Spinal cord (tissue), 10 donors: ENCODE results near the gene SASH1. TPM values are rescaled to one million over a fixed set of nuclear protein-coding genes. Genes with fewer than 3 reads are reported as not detected.
"Not testable (repeated sequence)": the region's sequence is repeated elsewhere in the genome, so short reads cannot be mapped to it uniquely, and the experiment has no call there.

ENCODE experiments used
- DNase-seq, 6 donors: peaks; one replicate each; pipeline versions ENCODE4 v3.0.0 to v3.0.0-alpha.2; 2013 to 2015; ENCODE audit warnings: low spot score in 6 of 6, low read depth in 4 of 6
- H3K27ac ChIP-seq: one replicate; pipeline ENCODE4 v1.5.1; 2013; ENCODE audit warnings: low read depth, low read length, control low read depth
- H3K27me3 ChIP-seq: one replicate; pipeline ENCODE4 v1.6.1; 2013; ENCODE audit warnings: low read length; ENCODE audit not compliant: control insufficient read depth, insufficient read depth
- H3K36me3 ChIP-seq: one replicate; pipeline ENCODE4 v1.6.1; 2013; ENCODE audit warnings: low read length; ENCODE audit not compliant: control insufficient read depth, insufficient read depth
- H3K4me1 ChIP-seq: one replicate; pipeline ENCODE4 v1.6.1; 2013; ENCODE audit warnings: low read length; ENCODE audit not compliant: control insufficient read depth, insufficient read depth
- H3K4me3 ChIP-seq: one replicate; pipeline ENCODE4 v1.5.1; 2013; ENCODE audit warnings: low read depth, low read length, control low read depth
- H3K9me3 ChIP-seq: one replicate; pipeline ENCODE4 v1.6.1; 2013; ENCODE audit warnings: low read length; ENCODE audit not compliant: control insufficient read depth, insufficient read depth
- WGBS: methylation state at CpG from one replicate; pipeline ENCODE4 v1.1.5; 2013; ENCODE audit warnings: missing lambda C conversion rate; ENCODE audit not compliant: insufficient coverage; 5-methylcytosine and 5-hydroxymethylcytosine counted together
- polyA plus RNA-seq, 2 donors: library from polyadenylated mRNA; unstranded; fragments of 120-200 nt; gene quantifications; one replicate each; pipeline ENCODE4 v1.2.1, GENCODE V29; 2013; ENCODE audit not compliant: insufficient read length in 2 of 2
- total RNA-seq, 2 donors: library from RNA; depleted of rRNA in 1 of 2; stranded (reverse); fragments of 120-200 nt in 1 of 2; fragments of >200 nt in 1 of 2; gene quantifications; one replicate each; pipeline versions ENCODE4 v1.2.3 to v1.2.4, GENCODE V29; 2013 to 2014
- donor health status: healthy.

Gene SASH1
- total and polyA plus RNA-seq, 4 donors: 51.0 to 77.3 (median 59.4) TPM

GRCh38 chr6:148578837-148579565 lies 236.4 kb downstream of the SASH1 start:
- WGBS: no CpG with 5 or more reads among the region's 4 CpGs
- no peak overlapping the region for H3K27ac ChIP-seq

GRCh38 chr6:148580442-148580841 lies 237.8 kb downstream of the SASH1 start:
- 86% methylated on average over 4 of the region's 5 CpGs for WGBS

More at GRCh38 chr6:148578837-148579565, 236.4 kb downstream of the SASH1 start:
- H3K4me3 ChIP-seq: no peak overlapping the region
- no peaks in the 10 kb centered on the region for H3K9me3 ChIP-seq
- no peak for DNase-seq
- no peaks in the 10 kb centered on the region for H3K36me3 ChIP-seq
- no peaks in the 10 kb centered on the region for H3K27me3 ChIP-seq
- H3K4me1 ChIP-seq: no peaks in the 10 kb centered on the region

GRCh38 chr6:148583631-148584030 lies 241.0 kb downstream of the SASH1 start:
- WGBS: 94% methylated on average over 2 of the region's 5 CpGs
- DNase-seq: no peak
- Histone ChIP-seq H3K27ac (no peak overlapping the region), H3K9me3 (peaks cover 2% of the 10 kb centered on the region), H3K36me3 (no peaks in the 10 kb centered on the region), H3K27me3 (no peaks in the 10 kb centered on the region), H3K4me3 (no peak overlapping the region), H3K4me1 (no peaks in the 10 kb centered on the region)

More at GRCh38 chr6:148580442-148580841, 237.8 kb downstream of the SASH1 start:
- Histone ChIP-seq H3K9me3 (peaks cover 2% of the 10 kb centered on the region), H3K27me3 (no peaks in the 10 kb centered on the region), H3K4me1 (no peaks in the 10 kb centered on the region), H3K27ac (no peak overlapping the region), H3K36me3 (no peaks in the 10 kb centered on the region), H3K4me3 (no peak overlapping the region)
- no peak for DNase-seq

- no CpG with 5 or more reads among the region's 1 CpG for WGBS
- H3K4me1 ChIP-seq, H3K27me3 ChIP-seq, H3K36me3 ChIP-seq, H3K27ac ChIP-seq, H3K4me3 ChIP-seq, DNase-seq, H3K9me3 ChIP-seq: not testable (repeated sequence)
These were observed 243.0 kb downstream of the SASH1 start for GRCh38 chr6:148585641-148586040.

- Histone ChIP-seq H3K27ac (no peak overlapping the region), H3K9me3 (no peaks in the 10 kb centered on the region), H3K27me3 (no peaks in the 10 kb centered on the region), H3K4me3 (no peak overlapping the region), H3K36me3 (no peaks in the 10 kb centered on the region), H3K4me1 (no peaks in the 10 kb centered on the region)
- 100% methylated on average over 2 of the region's 6 CpGs for whole genome bisulfite sequencing
- DNase-seq: no peak
These were observed 248.2 kb downstream of the SASH1 start for GRCh38 chr6:148590883-148591282.

- Histone ChIP-seq H3K27me3 (no peaks in the 10 kb centered on the region), H3K9me3 (no peaks in the 10 kb centered on the region), H3K4me3 (no peak overlapping the region), H3K4me1 (no peaks in the 10 kb centered on the region), H3K36me3 (no peaks in the 10 kb centered on the region), H3K27ac (no peak overlapping the region)
- DNase-seq: no peak
These were observed 249.0 kb downstream of the SASH1 start for GRCh38 chr6:148591656-148592055.

GRCh38 chr6:148593130-148593812 lies 250.6 kb downstream of the SASH1 start:
- no peak for DNase-seq
- WGBS: 98% methylated on average over 7 of the region's 16 CpGs
- Histone ChIP-seq H3K27me3 (no peaks in the 10 kb centered on the region), H3K36me3 (no peaks in the 10 kb centered on the region), H3K9me3 (no peaks in the 10 kb centered on the region), H3K4me1 (no peaks in the 10 kb centered on the region), H3K27ac (no peak overlapping the region), H3K4me3 (no peak overlapping the region)

GRCh38 chr6:148593813-148594170 lies 251.2 kb downstream of the SASH1 start:
- H3K4me3 ChIP-seq: no peak overlapping the region
- no peaks in the 10 kb centered on the region for H3K4me1 ChIP-seq
- no peaks in the 10 kb centered on the region for H3K27me3 ChIP-seq
- 83% methylated on average over 4 of the region's 6 CpGs for WGBS
- no peaks in the 10 kb centered on the region for H3K9me3 ChIP-seq
- no peaks in the 10 kb centered on the region for H3K36me3 ChIP-seq
- H3K27ac ChIP-seq: no peak overlapping the region
- no peak for DNase-seq

- WGBS: no CpG with 5 or more reads among the region's 6 CpGs
- Histone ChIP-seq H3K27ac (no peak overlapping the region), H3K4me3 (no peak overlapping the region), H3K9me3 (no peaks in the 10 kb centered on the region), H3K4me1 (no peaks in the 10 kb centered on the region), H3K36me3 (no peaks in the 10 kb centered on the region), H3K27me3 (no peaks in the 10 kb centered on the region)
- DNase-seq: no peak
These were observed 252.9 kb downstream of the SASH1 start for GRCh38 chr6:148595550-148595949.

- no peaks in the 10 kb centered on the region for H3K36me3 ChIP-seq
- H3K4me1 ChIP-seq: no peaks in the 10 kb centered on the region
- WGBS: 44% methylated on average over 1 of the region's 3 CpGs
- H3K27me3 ChIP-seq: no peaks in the 10 kb centered on the region
- DNase-seq: peak in 1 of 6 donors; percentile 7
- H3K9me3 ChIP-seq: no peaks in the 10 kb centered on the region
- H3K4me3 ChIP-seq: no peak overlapping the region
- H3K27ac ChIP-seq: no peak overlapping the region
These were observed 254.3 kb downstream of the SASH1 start for GRCh38 chr6:148596891-148597455.
